Activated naive CD4-positive, alpha-beta T cell treated with anti-CD3 and anti-CD28 coated beads for 36 hours (primary cell): Measurements from ENCODE around the gene NOS1. TPM values are rescaled to one million over a fixed set of nuclear protein-coding genes. Genes with fewer than 3 reads are reported as not detected.

Source experiments
- CTCF ChIA-PET: fragments of 350-600 bp; sonication (Branson Sonifier 250); formaldehyde crosslinking; loops from one replicate; lab custom pipeline; 2021; ENCODE audit warnings: antibody characterized with exemption; lab: Charles Lee
- DNase-seq: peaks from one replicate; pipeline ENCODE4 v3.0.0-alpha.2; 2020
- H3K27ac Mint-ChIP-seq: one replicate; pipeline ENCODE4 v1.8.0; 2021; ENCODE audit warnings: mild to moderate bottlenecking, mixed read lengths
- H3K27me3 Mint-ChIP-seq: one replicate; pipeline ENCODE4 v1.8.0; 2021; ENCODE audit warnings: low read depth, mixed read lengths
- H3K36me3 Mint-ChIP-seq: one replicate; pipeline ENCODE4 v1.8.0; 2021; ENCODE audit warnings: low read depth, mixed read lengths
- H3K4me1 Mint-ChIP-seq: one replicate; pipeline ENCODE4 v1.8.0; 2021; ENCODE audit warnings: low read depth, mixed read lengths
- H3K4me3 Mint-ChIP-seq: one replicate; pipeline ENCODE4 v1.8.0; 2021; ENCODE audit warnings: mild to moderate bottlenecking, moderate library complexity, mixed read lengths
- H3K9me3 Mint-ChIP-seq: one replicate; pipeline ENCODE4 v1.8.0; 2021; ENCODE audit warnings: mixed read lengths
- intact Hi-C: fragments of 100-400 bp; cut with micrococcal nuclease; formaldehyde crosslinking; loops from one replicate; pipeline ENCODE4 v1.15.1; 2023
- total RNA-seq, 2 experiments: library from RNA; stranded (reverse); gene quantifications; one replicate each; pipeline ENCODE4 v1.2.3, GENCODE V29; 2021

Gene NOS1
- total RNA-seq, 2 experiments from 2014 or later: 0.02 TPM; not detected in 1

DNA sequence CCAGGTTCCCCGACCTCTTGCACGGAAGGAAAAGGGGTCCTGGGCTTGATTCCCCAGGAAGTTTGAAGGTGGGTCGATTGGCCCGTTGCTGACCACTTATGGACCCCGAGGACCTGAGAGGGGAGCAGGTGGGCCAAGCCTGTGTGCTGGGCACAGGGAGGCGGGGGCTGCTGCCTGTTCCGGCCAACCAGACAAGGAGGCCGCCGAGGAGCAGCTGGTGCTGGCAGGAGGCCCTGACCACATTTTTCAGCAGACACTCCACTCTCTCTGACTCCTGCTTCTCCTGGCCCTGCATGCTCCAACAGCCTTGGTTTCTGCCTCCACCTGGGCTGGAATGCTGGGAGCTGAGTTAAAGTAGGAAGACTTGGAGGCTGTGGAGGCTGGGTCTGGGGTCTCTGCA lies 42.8 kb downstream of the NOS1 start:
- intact Hi-C loops: no loop called here
- Mint-ChIP-seq H3K27me3 (no peaks in the 10 kb centered on the region), H3K9me3 (peaks cover 4% of the 10 kb centered on the region), H3K36me3 (no peaks in the 10 kb centered on the region), H3K27ac (no peak overlapping the region), H3K4me3 (no peak overlapping the region), H3K4me1 (no peaks in the 10 kb centered on the region)
- CTCF ChIA-PET: no interaction called here
- no peak for DNase-seq

DNA sequence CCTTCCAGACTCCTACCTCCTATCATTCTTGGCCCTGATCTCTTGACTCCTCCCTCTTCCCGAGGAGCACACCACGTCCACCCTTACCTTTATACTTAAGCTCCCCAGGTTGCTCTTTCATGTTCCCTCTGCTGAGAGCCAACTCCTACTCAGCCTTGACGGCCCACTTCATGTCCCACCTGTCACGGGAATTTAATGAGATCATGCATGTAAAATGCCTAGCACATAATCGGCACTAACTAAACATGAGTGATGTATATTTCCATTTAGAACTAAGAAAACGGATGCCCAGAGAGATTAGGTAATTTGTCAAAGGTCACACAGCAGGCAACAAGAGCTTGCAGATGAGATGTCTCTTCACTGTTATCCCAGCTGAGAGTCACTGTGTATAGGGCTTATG lies 45.1 kb downstream of the NOS1 start:
- Mint-ChIP-seq H3K27me3 (no peaks in the 10 kb centered on the region), H3K4me1 (no peaks in the 10 kb centered on the region), H3K36me3 (no peaks in the 10 kb centered on the region), H3K9me3 (peaks cover 7% of the 10 kb centered on the region), H3K27ac (no peak overlapping the region), H3K4me3 (no peak overlapping the region)
- intact Hi-C loops: no loop called here
- CTCF ChIA-PET: no interaction called here
- no peak for DNase-seq

DNA sequence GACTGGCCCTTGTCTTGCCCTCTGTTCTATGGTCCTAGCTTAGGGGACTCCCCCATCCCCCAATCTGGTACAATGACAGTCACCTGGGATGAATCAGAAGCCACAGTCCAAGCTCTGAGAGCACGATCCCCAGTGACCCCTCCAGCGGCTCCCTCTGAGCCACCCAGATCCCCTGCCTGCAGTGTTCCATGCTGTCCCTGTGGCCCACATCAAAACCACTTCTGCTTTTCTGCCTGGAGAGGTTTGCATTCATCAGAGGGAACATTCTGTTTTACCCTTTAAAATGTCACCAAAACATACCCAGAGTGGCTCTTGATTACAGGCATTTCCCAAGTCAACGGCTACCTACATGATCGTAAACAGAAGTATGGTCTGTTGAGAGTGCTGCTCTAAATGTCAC lies 47.5 kb downstream of the NOS1 start:
- peaks cover 7% of the 10 kb centered on the region for H3K9me3 Mint-ChIP-seq
- no peaks in the 10 kb centered on the region for H3K27me3 Mint-ChIP-seq
- intact Hi-C loops: no loop called here
- no peaks in the 10 kb centered on the region for H3K36me3 Mint-ChIP-seq
- H3K4me3 Mint-ChIP-seq: no peak overlapping the region
- DNase-seq: no peak
- no peaks in the 10 kb centered on the region for H3K4me1 Mint-ChIP-seq
- CTCF ChIA-PET: no interaction called here
- H3K27ac Mint-ChIP-seq: no peak overlapping the region

DNA sequence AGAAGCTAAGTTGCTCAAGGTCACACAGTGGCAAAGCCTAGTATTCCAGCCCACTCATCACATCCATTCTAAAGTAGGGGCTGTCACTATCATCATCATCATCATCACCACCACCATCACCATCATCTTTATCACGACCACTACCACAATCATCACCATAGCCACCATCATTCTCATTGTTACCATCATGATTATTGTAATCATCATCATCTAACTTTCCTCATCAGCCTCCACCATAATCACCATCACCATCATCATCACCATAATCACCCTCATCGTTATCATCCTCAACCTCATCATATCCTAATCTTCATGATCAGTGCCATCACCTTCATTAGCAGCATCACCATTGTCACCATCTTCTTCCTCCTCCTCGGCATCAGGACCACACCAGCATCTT lies 48.7 kb downstream of the NOS1 start:
- DNase-seq: no peak
- H3K36me3 Mint-ChIP-seq: no peaks in the 10 kb centered on the region
- H3K4me1 Mint-ChIP-seq: no peaks in the 10 kb centered on the region
- H3K27me3 Mint-ChIP-seq: no peaks in the 10 kb centered on the region
- peaks cover 8% of the 10 kb centered on the region for H3K9me3 Mint-ChIP-seq
- no peak overlapping the region for H3K4me3 Mint-ChIP-seq
- CTCF ChIA-PET: no interaction called here
- no peak overlapping the region for H3K27ac Mint-ChIP-seq
- intact Hi-C loops: no loop called here

DNA sequence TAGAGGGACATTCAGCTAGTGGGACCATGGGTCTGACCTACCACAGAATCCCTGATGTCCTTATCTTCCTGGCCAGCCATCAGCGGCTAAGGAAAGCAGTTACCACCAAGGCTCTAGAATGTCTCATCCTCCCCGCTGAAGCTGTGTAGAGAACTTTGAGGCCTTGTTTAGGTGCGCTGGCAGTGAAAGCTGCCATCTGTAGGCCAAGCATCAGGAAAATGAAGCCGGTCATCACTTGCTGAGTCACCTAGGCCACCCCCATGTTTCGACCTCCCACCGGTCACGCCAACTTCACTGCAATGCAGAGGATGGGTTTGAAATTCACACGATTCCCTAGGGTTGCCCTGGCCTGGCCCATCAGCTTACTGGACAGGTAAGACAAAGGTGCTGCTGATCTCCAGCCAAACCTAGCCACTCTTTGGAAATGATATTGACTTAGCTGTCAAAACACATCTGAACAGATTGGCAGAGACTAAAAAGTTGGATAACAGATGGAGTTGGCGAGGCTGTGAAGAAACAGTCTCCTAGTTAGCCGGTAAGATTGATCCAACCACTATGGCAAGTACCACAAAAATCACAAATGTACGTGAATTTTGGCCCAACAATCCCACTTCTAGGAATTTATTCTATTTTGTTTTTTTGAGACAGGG lies 52.0 kb downstream of the NOS1 start:
- Mint-ChIP-seq H3K4me1 (no peaks in the 10 kb centered on the region), H3K36me3 (no peaks in the 10 kb centered on the region), H3K27me3 (no peaks in the 10 kb centered on the region), H3K27ac (no peak overlapping the region), H3K9me3 (peaks cover 5% of the 10 kb centered on the region), H3K4me3 (no peak overlapping the region)
- DNase-seq: no peak
- CTCF ChIA-PET: no interaction called here
- intact Hi-C loops: no loop called here

DNA sequence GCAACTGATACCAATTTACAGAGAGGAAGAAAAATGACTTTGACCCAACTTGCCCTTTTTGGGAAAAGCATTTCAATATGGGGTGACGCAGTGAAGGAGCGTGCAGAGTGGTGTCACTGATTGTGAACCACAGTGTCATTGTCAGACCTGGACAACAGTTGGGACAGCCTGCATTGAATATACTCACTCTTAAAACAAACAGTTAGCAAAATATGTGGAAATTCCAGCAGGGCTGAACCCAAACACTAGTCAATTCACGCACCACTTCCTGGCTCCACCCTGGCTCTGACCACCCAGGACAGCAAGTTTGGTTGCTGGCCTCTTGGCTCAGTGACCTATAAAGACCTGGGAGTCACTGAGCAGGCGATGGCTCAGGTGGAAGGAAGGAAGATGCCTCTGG lies 61.3 kb downstream of the NOS1 start:
- CTCF ChIA-PET: no interaction called here
- no peaks in the 10 kb centered on the region for H3K4me1 Mint-ChIP-seq
- peaks cover 2% of the 10 kb centered on the region for H3K27me3 Mint-ChIP-seq
- no peak for DNase-seq
- H3K4me3 Mint-ChIP-seq: no peak overlapping the region
- no peak overlapping the region for H3K27ac Mint-ChIP-seq
- H3K36me3 Mint-ChIP-seq: no peaks in the 10 kb centered on the region
- no peaks in the 10 kb centered on the region for H3K9me3 Mint-ChIP-seq
- intact Hi-C loops: no loop called here

DNA sequence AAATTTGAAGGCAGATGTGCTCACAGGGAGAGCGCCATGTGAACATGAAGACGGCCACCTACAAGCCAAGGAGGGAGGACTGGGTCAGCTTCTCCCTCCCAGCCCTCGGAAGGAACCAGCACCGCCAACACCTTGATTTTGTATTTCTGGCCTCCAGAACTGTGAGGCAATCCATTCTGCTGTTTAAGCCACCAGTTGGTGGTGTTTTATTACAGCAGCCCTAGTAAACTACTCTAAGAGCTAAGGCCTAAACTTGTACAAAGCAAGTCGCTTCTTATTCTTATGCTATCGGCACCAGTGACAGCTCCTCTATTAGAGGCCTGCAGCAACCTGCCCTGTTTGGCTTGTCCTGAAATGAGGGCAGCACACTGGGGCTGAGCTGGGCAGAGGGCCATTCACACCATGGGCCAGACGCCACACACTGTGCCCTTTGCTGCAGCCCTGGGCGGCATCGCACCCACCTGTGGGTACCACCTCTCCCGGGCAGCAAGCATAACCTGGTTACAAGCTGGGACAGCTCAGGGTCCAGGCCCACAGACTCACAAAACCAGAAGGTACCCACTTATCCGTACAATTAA lies 62.7 kb downstream of the NOS1 start:
- intact Hi-C loops: no loop called here
- H3K4me3 Mint-ChIP-seq: no peak overlapping the region
- CTCF ChIA-PET: no interaction called here
- no peaks in the 10 kb centered on the region for H3K4me1 Mint-ChIP-seq
- peaks cover 9% of the 10 kb centered on the region for H3K27me3 Mint-ChIP-seq
- H3K27ac Mint-ChIP-seq: no peak overlapping the region
- DNase-seq: no peak
- no peaks in the 10 kb centered on the region for H3K36me3 Mint-ChIP-seq
- H3K9me3 Mint-ChIP-seq: no peaks in the 10 kb centered on the region

DNA sequence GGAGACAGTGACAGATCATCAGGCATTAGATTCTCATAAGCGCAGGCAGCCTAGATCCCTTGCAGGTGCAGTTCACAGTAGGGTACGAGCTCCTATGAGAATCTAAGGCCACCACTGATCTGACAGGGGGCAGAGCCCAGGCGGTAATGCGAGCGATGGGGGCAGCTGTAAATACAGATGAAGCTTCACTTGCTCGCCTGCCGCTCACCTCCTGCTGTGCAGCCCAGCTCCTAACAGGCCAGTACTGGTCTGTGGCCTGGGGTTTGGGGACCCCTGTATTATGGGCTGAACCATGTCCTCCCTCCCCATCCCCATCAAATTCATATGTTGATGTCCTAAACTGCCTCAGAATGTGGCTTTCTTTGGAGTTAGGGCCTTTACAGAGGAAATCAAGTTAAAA lies 63.2 kb downstream of the NOS1 start:
- Mint-ChIP-seq H3K4me1 (no peaks in the 10 kb centered on the region), H3K4me3 (no peak overlapping the region), H3K27ac (no peak overlapping the region), H3K9me3 (no peaks in the 10 kb centered on the region), H3K36me3 (no peaks in the 10 kb centered on the region), H3K27me3 (peaks cover 10% of the 10 kb centered on the region)
- DNase-seq: no peak
- CTCF ChIA-PET: no interaction called here
- intact Hi-C loops: no loop called here

DNA sequence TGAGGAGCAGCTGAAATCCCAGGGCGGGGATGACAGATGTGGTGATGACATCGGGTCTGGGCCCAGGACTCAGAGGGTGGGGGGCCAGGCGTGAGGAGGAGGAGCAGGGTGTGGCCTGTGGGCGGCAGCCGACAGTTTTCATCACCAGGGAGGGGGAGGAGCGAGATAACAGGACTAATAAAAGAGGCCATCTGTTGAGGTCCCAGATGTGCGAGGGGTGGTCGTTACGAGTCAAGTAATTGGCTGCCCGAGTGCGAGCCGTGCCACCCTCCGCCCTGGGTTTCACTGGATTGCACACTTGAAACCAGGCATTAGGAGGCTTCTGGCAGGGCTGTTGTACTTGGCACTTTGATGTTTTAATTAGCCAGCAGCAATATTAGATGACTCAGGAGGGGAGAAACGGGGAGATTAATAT lies 67.2 kb downstream of the NOS1 start:
- Mint-ChIP-seq H3K36me3 (no peaks in the 10 kb centered on the region), H3K4me1 (no peaks in the 10 kb centered on the region), H3K27ac (no peak overlapping the region), H3K4me3 (no peak overlapping the region), H3K9me3 (no peaks in the 10 kb centered on the region), H3K27me3 (peaks cover 12% of the 10 kb centered on the region)
- DNase-seq: no peak
- intact Hi-C loops: no loop called here
- CTCF ChIA-PET: no interaction called here

DNA sequence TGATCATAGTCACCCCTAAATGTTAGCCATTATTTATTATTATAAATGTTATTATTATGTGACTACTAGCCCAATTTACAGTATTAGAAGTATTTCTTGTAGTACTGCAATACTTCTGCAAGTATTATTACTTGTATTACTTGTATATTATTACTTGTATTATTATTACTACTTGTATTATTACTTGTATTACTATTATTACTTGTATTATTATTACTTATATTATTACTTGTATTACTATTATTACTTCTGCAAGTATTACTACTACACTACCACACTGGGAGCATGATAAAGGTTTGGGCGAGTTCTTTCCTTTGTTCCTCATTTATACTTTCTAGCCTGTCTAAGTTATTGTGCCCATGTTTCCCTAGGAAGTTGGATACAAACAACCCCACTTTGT lies 67.9 kb downstream of the NOS1 start:
- Mint-ChIP-seq H3K4me1 (no peaks in the 10 kb centered on the region), H3K27me3 (peaks cover 12% of the 10 kb centered on the region), H3K36me3 (no peaks in the 10 kb centered on the region), H3K9me3 (no peaks in the 10 kb centered on the region), H3K27ac (no peak overlapping the region), H3K4me3 (no peak overlapping the region)
- intact Hi-C loops: no loop called here
- CTCF ChIA-PET: no interaction called here
- DNase-seq: no peak

DNA sequence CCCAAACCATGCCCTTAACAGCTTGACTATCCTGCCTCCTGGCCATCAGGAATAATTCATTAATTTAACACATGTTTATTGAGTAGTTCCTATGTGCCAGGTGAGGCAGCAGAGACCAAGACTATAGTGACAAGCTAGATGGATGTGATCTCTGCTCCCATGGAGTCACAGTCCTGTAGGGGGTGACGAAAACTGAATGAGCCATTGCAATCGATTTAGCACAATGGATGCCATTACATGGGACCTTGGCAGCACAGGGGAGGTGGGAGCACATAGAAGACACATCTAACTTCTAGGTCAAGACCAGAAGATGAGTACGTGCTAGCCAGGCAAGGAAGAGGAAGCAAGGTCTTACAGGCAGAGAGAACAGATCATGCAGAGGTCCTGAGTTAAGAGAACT lies 68.7 kb downstream of the NOS1 start:
- H3K9me3 Mint-ChIP-seq: no peaks in the 10 kb centered on the region
- CTCF ChIA-PET: no interaction called here
- peaks cover 12% of the 10 kb centered on the region for H3K27me3 Mint-ChIP-seq
- no peak for DNase-seq
- intact Hi-C loops: no loop called here
- no peaks in the 10 kb centered on the region for H3K36me3 Mint-ChIP-seq
- no peak overlapping the region for H3K4me3 Mint-ChIP-seq
- no peaks in the 10 kb centered on the region for H3K4me1 Mint-ChIP-seq
- no peak overlapping the region for H3K27ac Mint-ChIP-seq

DNA sequence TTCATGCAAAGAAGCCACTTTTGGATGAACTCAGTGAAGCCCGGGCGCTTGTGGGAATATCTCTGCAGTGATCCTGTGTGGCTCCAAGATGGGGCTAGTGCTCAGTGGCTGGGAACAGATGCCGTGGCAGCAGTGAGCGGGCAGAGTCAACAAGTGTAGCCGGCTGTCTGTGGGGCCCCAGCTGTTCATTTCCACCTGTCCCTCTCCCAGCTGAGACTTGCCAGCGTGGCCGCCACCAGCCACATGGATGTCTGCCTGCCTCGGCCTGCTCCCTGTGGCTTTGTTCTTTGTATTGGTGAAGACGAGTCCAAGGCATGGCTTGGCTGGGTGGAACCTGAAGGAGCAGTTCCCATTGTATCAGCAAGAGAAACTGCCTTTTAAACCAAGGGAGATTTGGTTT lies 77.3 kb downstream of the NOS1 start:
- no peaks in the 10 kb centered on the region for H3K9me3 Mint-ChIP-seq
- no peak overlapping the region for H3K4me3 Mint-ChIP-seq
- CTCF ChIA-PET: no interaction called here
- no peak for DNase-seq
- intact Hi-C loops: no loop called here
- no peaks in the 10 kb centered on the region for H3K4me1 Mint-ChIP-seq
- no peaks in the 10 kb centered on the region for H3K36me3 Mint-ChIP-seq
- H3K27me3 Mint-ChIP-seq: peaks cover 3% of the 10 kb centered on the region
- H3K27ac Mint-ChIP-seq: no peak overlapping the region

DNA sequence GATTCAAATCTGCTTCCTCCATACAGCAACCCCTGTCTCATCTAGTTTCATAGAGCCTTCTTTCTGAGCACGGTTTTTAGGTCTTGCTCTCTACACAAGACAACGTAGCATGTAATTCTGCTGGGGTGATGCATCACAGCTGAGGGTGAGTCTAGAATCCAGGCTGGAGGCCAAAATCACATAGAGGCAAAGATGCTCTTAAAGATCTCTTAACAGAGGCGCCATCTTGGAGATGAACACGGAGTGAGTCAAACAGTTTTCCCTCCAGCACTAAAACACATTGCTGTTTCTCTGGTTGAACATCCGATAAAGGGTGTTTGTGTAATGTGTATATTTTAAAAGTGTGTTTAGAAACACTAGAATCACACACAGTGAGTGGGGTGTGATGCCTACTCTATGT lies 78.9 kb downstream of the NOS1 start:
- Mint-ChIP-seq H3K27ac (no peak overlapping the region), H3K4me3 (no peak overlapping the region), H3K9me3 (no peaks in the 10 kb centered on the region), H3K4me1 (no peaks in the 10 kb centered on the region), H3K36me3 (no peaks in the 10 kb centered on the region), H3K27me3 (peaks cover 3% of the 10 kb centered on the region)
- CTCF ChIA-PET: no interaction called here
- DNase-seq: no peak
- intact Hi-C loops: no loop called here
